ENCODE data around the gene FAM89A. TPM values are rescaled to one million over a fixed set of nuclear protein-coding genes. Genes with fewer than 3 reads are reported as not detected.

FAM89A gene
- total and polyA plus RNA-seq, 9 donors: 7.0 to 18.0 (median 9.6) TPM

DNA sequence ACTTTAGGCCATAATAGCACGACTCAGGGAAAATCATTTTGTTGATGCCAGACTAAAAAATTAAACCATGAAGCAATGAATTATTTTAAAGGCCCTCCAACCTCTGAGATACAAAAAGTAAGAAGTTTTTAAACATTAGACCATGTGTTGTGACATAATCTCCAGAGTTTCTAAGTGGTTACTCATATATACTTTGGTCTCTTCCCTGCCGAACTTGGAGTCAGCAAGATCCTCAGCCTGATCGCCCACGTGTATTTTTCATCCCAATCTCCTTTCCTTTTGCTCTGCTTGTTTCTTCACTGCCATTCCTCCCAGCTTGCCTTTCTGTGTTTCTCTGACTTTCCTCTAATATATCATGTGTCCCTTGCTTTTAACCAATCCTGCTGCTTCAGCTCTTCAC lies 57.4 kb downstream of the FAM89A start:
- H3K9me3 ChIP-seq: no peaks in the 10 kb centered on the region
- H3K27ac ChIP-seq: no peak overlapping the region
- peaks cover 1% of the 10 kb centered on the region for H3K4me1 ChIP-seq (ENCODE audit: insufficient read depth)
- intact Hi-C loops (cut with DNase I): no loop called here
- DNase-seq: no peak
- TF ChIP-seq EP300 (IDR thresholded peaks at IDR 0.05) (no peak), POLR2A (IDR thresholded peaks at IDR 0.05) (no peak)
- TF ChIP-seq, protein P1, sequence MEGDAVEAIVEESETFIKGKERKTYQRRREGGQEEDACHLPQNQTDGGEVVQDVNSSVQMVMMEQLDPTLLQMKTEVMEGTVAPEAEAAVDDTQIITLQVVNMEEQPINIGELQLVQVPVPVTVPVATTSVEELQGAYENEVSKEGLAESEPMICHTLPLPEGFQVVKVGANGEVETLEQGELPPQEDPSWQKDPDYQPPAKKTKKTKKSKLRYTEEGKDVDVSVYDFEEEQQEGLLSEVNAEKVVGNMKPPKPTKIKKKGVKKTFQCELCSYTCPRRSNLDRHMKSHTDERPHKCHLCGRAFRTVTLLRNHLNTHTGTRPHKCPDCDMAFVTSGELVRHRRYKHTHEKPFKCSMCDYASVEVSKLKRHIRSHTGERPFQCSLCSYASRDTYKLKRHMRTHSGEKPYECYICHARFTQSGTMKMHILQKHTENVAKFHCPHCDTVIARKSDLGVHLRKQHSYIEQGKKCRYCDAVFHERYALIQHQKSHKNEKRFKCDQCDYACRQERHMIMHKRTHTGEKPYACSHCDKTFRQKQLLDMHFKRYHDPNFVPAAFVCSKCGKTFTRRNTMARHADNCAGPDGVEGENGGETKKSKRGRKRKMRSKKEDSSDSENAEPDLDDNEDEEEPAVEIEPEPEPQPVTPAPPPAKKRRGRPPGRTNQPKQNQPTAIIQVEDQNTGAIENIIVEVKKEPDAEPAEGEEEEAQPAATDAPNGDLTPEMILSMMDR (IDR thresholded peaks at IDR 0.05): no peak
- no peaks in the 10 kb centered on the region for H3K36me3 ChIP-seq
- no peak overlapping the region for H3K4me3 ChIP-seq
- H3K27me3 ChIP-seq: no peaks in the 10 kb centered on the region
- WGBS, 3 donors: 53 to 75% (median 56%) methylated on average over 4 of the region's 4 CpGs

DNA sequence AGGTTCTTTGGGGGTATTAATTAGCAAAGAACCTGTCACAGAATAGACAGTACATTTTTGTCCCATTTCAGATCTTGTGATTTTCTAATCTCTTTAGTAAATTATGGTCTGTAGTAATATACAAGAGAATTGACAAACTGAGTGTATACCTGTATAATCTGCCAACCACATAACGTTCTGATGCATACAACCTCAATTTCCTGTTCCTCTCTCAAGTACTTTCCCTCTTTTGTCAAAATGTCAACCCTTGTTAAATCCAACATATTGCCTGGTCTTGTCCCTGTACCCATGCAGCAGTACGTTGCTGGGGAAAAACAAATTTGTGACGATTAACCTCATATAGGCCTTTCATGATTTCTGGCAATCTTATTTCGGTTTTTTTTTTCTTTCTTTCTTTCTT lies 60.1 kb downstream of the FAM89A start:
- TF ChIP-seq EP300 (IDR thresholded peaks at IDR 0.05) (no peak), POLR2A (IDR thresholded peaks at IDR 0.05) (no peak)
- TF ChIP-seq, protein P1 (IDR thresholded peaks at IDR 0.05): no peak
- Histone ChIP-seq H3K27me3 (no peaks in the 10 kb centered on the region), H3K36me3 (no peaks in the 10 kb centered on the region), H3K4me3 (no peak overlapping the region), H3K9me3 (no peaks in the 10 kb centered on the region), H3K4me1 (ENCODE audit: insufficient read depth) (peaks cover 1% of the 10 kb centered on the region), H3K27ac (no peak overlapping the region)
- intact Hi-C loops (cut with DNase I): loop anchor here in 1 of 4 donors (5.0 kb wide), 1 partner anchor 183 kb away; no protein-coding TSS in a partner anchor
- no peak for DNase-seq
- 82 to 86% (median 86%) methylated on average over 4 of the region's 4 CpGs for WGBS, 3 donors

DNA sequence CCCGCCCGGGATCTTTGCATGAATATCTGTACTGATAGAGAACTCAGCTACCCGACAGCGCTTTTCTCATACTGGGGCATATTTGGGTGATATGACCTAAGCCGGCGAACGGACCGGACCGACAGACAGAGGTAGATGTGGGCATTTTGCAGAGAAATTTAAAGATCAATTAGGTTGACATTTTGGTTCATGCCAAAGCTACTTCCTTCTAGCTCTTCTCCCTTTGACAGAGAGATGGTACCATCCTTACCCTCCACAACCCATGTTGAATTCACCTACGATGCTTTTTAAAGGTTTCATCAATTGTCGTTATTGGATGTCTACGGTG lies 60.7 kb downstream of the FAM89A start:
- Histone ChIP-seq H3K4me3 (peak overlapping the region; percentile 50), H3K9me3 (no peaks in the 10 kb centered on the region), H3K27me3 (no peaks in the 10 kb centered on the region), H3K36me3 (no peaks in the 10 kb centered on the region), H3K4me1 (ENCODE audit: insufficient read depth) (peaks cover 1% of the 10 kb centered on the region), H3K27ac (no peak overlapping the region)
- intact Hi-C loops (cut with DNase I): loop anchor here in 1 of 4 donors (5.0 kb wide), 1 partner anchor 182 kb away; no protein-coding TSS in a partner anchor
- 2 to 7% (median 7%) methylated on average over 12 of the region's 12 CpGs for WGBS, 3 donors
- TF ChIP-seq POLR2A (IDR thresholded peaks at IDR 0.05) (no peak), EP300 (IDR thresholded peaks at IDR 0.05) (no peak)
- TF ChIP-seq, protein P1 (IDR thresholded peaks at IDR 0.05): no peak
- no peak for DNase-seq

DNA sequence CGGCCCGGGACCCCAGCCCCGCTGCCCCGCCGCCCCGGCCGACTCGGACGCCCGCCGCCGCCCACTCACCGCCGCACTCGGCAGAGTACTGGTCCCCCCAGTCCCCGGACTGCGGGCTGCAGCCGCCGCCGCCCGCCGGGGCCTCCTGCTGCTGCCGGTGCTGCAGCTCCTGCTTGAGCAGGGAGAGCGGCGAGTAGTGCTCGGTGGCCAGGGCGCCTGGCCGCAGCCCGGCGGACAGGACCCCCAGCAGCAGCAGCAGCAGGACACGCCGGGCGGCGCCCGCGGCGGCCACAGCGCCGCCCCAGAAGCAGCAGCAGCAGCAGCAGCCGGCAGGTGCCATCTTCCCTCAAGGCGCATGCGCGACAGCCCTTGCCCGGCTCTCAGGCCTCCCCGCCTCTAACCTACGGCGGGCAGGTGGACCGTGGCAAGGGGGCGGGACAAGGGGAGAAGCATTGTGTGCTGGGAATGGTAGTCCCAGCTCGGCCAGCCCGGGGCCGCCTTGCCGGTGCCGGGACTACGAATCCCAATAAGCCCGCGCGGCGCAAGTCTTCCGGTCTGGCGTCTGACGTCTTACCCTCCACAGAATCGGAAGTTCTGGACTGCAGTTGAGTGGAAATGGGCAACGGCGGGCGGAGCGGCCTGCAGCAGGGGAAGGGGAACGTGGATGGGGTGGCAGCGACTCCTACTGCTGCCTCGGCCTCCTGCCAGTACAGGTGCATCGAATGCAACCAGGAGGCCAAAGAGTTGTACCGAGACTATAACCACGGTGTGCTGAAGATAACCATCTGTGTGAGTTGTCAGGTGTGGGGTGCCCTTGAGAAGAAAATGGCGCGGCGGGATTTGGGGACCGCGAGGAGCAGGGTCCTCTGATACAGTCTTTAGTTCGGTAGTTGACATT lies 61.3 kb downstream of the FAM89A start, which contains the start of the genes ARV1 and TTC13:
Gene ARV1, plus strand, starts transcription at position 604 of the 898 bp plus-strand sequence. Its CDS starts 12 bp downstream, at position 616.
Gene TTC13, minus strand, starts transcription at position 371 of the 898 bp plus-strand sequence. Its CDS starts 31 bp downstream, at position 340.
- peak within 1 kb of the TSS; percentile 50 for H3K4me3 ChIP-seq
- no peaks in the 10 kb centered on the region for H3K36me3 ChIP-seq
- H3K27ac ChIP-seq: no peak within 1 kb of the TSS
- H3K9me3 ChIP-seq: no peaks in the 10 kb centered on the region
- intact Hi-C loops (cut with DNase I): loop anchor here in 1 of 4 donors (5.0 kb wide), 1 partner anchor 181 kb away; no protein-coding TSS in a partner anchor
- WGBS, 3 donors: 0 to 1% (median 0%) methylated on average over 50 to 79 of the region's 79 CpGs
- TF ChIP-seq EP300 (IDR thresholded peaks at IDR 0.05) (no peak), POLR2A (IDR thresholded peaks at IDR 0.05) (peak; percentile 27)
- TF ChIP-seq, protein P1 (IDR thresholded peaks at IDR 0.05): peak in 2 of 3 donors; percentile 15 to 37
- no peaks in the 10 kb centered on the region for H3K27me3 ChIP-seq
- DNase-seq: peak; percentile 95 to 99 (median 98)
- peaks cover 1% of the 10 kb centered on the region for H3K4me1 ChIP-seq (ENCODE audit: insufficient read depth)

All from ovary (tissue), 9 donors.